GM23338 (cell line): Measurements from ENCODE around the gene TSPAN4.

Experiments used
- CREB1 ChIP-seq: fragments of 250-450 bp; sonication (Bioruptor Pico); IDR thresholded peaks from 2 replicates; pipeline ENCODE4 v1.5.0; 2020; ENCODE audit warnings: low read depth, mild to moderate bottlenecking, moderate library complexity
- EZH2 ChIP-seq: fragments of 200-600 bp; sonication (generic); IDR thresholded peaks from one replicate; pipeline ENCODE4 v1.8.0; 2017; ENCODE audit warnings: antibody characterized with exemption, mild to moderate bottlenecking, low read depth; ENCODE audit not compliant: unreplicated experiment
- EZH2phosphoT487 ChIP-seq: fragments of 200-600 bp; sonication (generic); IDR thresholded peaks from one replicate; pipeline ENCODE4 v1.8.1; 2018; ENCODE audit warnings: antibody characterized with exemption; ENCODE audit not compliant: unreplicated experiment
- POLR2AphosphoS5 ChIP-seq: IDR thresholded peaks from 2 replicates; pipeline ENCODE4 v1.6.1; 2016; ENCODE audit warnings: antibody characterized with exemption, low read depth
- ZNF114 ChIP-seq: fragments of 250-450 bp; sonication (Bioruptor Pico); IDR thresholded peaks from 2 replicates; pipeline ENCODE4 v1.5.0; 2020; ENCODE audit warnings: mild to moderate bottlenecking, moderate library complexity
- ZNF331 ChIP-seq: fragments of 250-450 bp; sonication (Bioruptor Pico); IDR thresholded peaks from 2 replicates; pipeline ENCODE4 v1.5.0; 2020; ENCODE audit warnings: low read depth, mild to moderate bottlenecking, moderate library complexity
- TF ChIP-seq, protein P1 (sequence below), 2 experiments: fragments of 200-600 bp in 1 of 2; sonication (generic) in 1 of 2; conservative IDR thresholded peaks; 2 replicates each; pipeline versions ENCODE4 v1.5.1 to v1.6.1; 2016 to 2017; ENCODE audit warnings: antibody characterized with exemption in 2 of 2, low read depth in 2 of 2, mild to moderate bottlenecking in 2 of 2, moderate library complexity in 1 of 2
- TF ChIP-seq, protein P2 (sequence below): IDR thresholded peaks from one replicate; pipeline ENCODE4 v1.6.1; 2018; ENCODE audit warnings: antibody characterized with exemption; ENCODE audit not compliant: unreplicated experiment

DNA sequence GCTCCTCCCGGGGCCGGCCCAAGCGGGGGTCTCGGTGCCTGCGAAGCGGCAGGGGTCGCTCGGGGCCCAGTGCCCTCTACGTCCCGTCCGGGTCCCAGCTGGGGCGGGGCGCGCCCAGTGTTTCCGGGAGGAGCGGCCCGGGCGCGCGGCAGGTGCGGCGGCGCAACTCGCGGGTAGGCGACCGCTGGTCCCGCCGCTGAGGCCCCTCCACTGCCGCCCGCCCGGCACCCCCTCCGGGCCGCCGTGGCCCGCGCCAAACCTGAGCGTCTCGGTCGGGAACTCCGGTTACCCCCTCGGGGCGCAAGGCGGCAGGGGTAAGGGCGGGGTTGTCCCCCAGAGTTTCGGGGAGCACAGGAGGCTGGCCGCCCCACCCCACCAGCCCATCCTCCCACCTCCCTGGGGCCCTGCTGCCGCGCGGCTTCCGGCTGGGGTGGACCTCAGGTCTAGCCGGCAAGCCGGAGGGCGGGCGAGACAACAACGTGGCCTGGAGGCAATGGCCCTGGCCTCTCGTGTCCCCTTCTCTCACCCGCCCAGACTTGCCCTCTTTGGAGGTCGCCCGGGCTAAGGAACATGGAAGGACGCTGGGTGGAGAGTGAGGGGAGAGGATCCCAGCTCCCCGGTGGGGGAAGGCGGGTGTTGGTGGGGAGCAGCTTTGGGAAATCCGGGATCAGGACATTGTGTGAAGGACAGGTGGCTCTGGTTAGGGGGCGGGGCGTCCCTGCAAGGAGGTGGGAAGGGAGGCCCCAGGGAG is 15.3 kb upstream of the TSPAN4 start:
- TF ChIP-seq, protein P1, sequence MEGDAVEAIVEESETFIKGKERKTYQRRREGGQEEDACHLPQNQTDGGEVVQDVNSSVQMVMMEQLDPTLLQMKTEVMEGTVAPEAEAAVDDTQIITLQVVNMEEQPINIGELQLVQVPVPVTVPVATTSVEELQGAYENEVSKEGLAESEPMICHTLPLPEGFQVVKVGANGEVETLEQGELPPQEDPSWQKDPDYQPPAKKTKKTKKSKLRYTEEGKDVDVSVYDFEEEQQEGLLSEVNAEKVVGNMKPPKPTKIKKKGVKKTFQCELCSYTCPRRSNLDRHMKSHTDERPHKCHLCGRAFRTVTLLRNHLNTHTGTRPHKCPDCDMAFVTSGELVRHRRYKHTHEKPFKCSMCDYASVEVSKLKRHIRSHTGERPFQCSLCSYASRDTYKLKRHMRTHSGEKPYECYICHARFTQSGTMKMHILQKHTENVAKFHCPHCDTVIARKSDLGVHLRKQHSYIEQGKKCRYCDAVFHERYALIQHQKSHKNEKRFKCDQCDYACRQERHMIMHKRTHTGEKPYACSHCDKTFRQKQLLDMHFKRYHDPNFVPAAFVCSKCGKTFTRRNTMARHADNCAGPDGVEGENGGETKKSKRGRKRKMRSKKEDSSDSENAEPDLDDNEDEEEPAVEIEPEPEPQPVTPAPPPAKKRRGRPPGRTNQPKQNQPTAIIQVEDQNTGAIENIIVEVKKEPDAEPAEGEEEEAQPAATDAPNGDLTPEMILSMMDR (conservative IDR thresholded peaks at IDR 0.05; ENCODE audit: low read depth in 2 of 2) = peak in 1 of 2 experiments; percentile 32; a peak in 1 of 4 replicates
- TF ChIP-seq POLR2AphosphoS5 (peak; percentile 75), EZH2 (no peak), CREB1 (CRISPR knock-in tag) (no peak), ZNF331 (CRISPR knock-in tag) (no peak), EZH2phosphoT487 (no peak), ZNF114 (CRISPR knock-in tag) (no peak)
- TF ChIP-seq, protein P2, sequence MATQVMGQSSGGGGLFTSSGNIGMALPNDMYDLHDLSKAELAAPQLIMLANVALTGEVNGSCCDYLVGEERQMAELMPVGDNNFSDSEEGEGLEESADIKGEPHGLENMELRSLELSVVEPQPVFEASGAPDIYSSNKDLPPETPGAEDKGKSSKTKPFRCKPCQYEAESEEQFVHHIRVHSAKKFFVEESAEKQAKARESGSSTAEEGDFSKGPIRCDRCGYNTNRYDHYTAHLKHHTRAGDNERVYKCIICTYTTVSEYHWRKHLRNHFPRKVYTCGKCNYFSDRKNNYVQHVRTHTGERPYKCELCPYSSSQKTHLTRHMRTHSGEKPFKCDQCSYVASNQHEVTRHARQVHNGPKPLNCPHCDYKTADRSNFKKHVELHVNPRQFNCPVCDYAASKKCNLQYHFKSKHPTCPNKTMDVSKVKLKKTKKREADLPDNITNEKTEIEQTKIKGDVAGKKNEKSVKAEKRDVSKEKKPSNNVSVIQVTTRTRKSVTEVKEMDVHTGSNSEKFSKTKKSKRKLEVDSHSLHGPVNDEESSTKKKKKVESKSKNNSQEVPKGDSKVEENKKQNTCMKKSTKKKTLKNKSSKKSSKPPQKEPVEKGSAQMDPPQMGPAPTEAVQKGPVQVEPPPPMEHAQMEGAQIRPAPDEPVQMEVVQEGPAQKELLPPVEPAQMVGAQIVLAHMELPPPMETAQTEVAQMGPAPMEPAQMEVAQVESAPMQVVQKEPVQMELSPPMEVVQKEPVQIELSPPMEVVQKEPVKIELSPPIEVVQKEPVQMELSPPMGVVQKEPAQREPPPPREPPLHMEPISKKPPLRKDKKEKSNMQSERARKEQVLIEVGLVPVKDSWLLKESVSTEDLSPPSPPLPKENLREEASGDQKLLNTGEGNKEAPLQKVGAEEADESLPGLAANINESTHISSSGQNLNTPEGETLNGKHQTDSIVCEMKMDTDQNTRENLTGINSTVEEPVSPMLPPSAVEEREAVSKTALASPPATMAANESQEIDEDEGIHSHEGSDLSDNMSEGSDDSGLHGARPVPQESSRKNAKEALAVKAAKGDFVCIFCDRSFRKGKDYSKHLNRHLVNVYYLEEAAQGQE = no peak
